OCI-LY7 (cell line): ENCODE measurements around the gene EBPL. TPM values are rescaled to one million over a fixed set of nuclear protein-coding genes. Genes with fewer than 3 reads are reported as not detected.

Experiments
- Bru-seq: library from RNA; stranded (reverse); fragments of 400-500 nt; gene quantifications from one replicate; lab custom pipeline; 2021; lab: Mats Ljungman, UMichigan
- BruChase-seq, 2 experiments: library from RNA; stranded (reverse); fragments of 400-500 nt; gene quantifications; one replicate each; lab custom pipeline; 2021; lab: Mats Ljungman, UMichigan
- BruUV-seq: library from RNA; stranded (reverse); fragments of 400-500 nt; replicated peaks from 2 replicates; lab custom pipeline; 2021; lab: Mats Ljungman, UMichigan
- CTCF ChIA-PET: fragments of 300-600 bp; sonication (Branson Sonifier 250); formaldehyde crosslinking; loops from one replicate; lab custom pipeline; 2022; ENCODE audit warnings: antibody characterized with exemption; ENCODE audit not compliant: unreplicated experiment; lab: Charles Lee
- POLR2A ChIA-PET: fragments of 300-600 bp; sonication (Branson Sonifier 250); formaldehyde crosslinking; loops from one replicate; lab custom pipeline; 2022; ENCODE audit warnings: antibody characterized with exemption; lab: Charles Lee
- DNase-seq: peaks from one replicate; pipeline ENCODE4 v3.0.0-alpha.2; 2015; ENCODE audit warnings: low spot score
- H2AFZ ChIP-seq: fragments of 200-600 bp; sonication (generic), shearing (Covaris generic); 2 replicates; pipeline ENCODE4 v1.6.1; 2014; ENCODE audit warnings: mild to moderate bottlenecking, antibody characterized with exemption, low read length, moderate library complexity
- H3K27ac ChIP-seq: fragments of 200-600 bp; sonication (generic); 2 replicates; pipeline ENCODE4 v1.5.1; 2014; ENCODE audit warnings: mixed run types, low read depth, mild to moderate bottlenecking, moderate library complexity, low read length, inconsistent platforms; ENCODE audit not compliant: poor library complexity, severe bottlenecking
- H3K36me3 ChIP-seq: fragments of 200-600 bp; sonication (generic); 2 replicates; pipeline ENCODE4 v1.6.1; 2014; ENCODE audit warnings: mild to moderate bottlenecking, antibody characterized with exemption, low read length, moderate library complexity, mixed read lengths; ENCODE audit not compliant: insufficient read depth
- H3K4me1 ChIP-seq: fragments of 200-600 bp; sonication (generic); 2 replicates; pipeline ENCODE4 v1.5.1; 2014; ENCODE audit warnings: mild to moderate bottlenecking, low read length; ENCODE audit not compliant: insufficient read depth, poor library complexity, severe bottlenecking
- H3K4me2 ChIP-seq: fragments of 200-600 bp; sonication (generic); 2 replicates; pipeline ENCODE4 v1.6.1; 2014; ENCODE audit warnings: mild to moderate bottlenecking, low read length
- H3K4me3 ChIP-seq: fragments of 200-600 bp; sonication (generic); 2 replicates; pipeline ENCODE4 v1.5.1; 2014; ENCODE audit warnings: mild to moderate bottlenecking, low read depth, low read length; ENCODE audit not compliant: poor library complexity, severe bottlenecking
- H3K79me2 ChIP-seq: fragments of 200-600 bp; sonication (generic); 2 replicates; pipeline ENCODE4 v1.6.1; 2016; ENCODE audit warnings: low read depth, mild to moderate bottlenecking, low read length, moderate library complexity, mixed read lengths; ENCODE audit not compliant: insufficient read depth
- H3K9me2 ChIP-seq: fragments of 200-600 bp; sonication (generic); 2 replicates; pipeline ENCODE4 v1.6.1; 2016; ENCODE audit warnings: mild to moderate bottlenecking, low read length, mixed read lengths; ENCODE audit not compliant: insufficient read depth
- H3K9me3 ChIP-seq: fragments of 200-600 bp; sonication (generic); 2 replicates; pipeline ENCODE4 v1.6.1; 2014; ENCODE audit warnings: mild to moderate bottlenecking, mixed run types, low read length, mixed read lengths
- H4K20me1 ChIP-seq: fragments of 200-600 bp; sonication (generic); 2 replicates; pipeline ENCODE4 v1.6.1; 2014; ENCODE audit warnings: mild to moderate bottlenecking, antibody characterized with exemption, low read length, moderate library complexity, mixed read lengths; ENCODE audit not compliant: insufficient read depth
- EZH2phosphoT487 ChIP-seq: fragments of 200-600 bp; sonication (generic); IDR thresholded peaks from 2 replicates; pipeline ENCODE4 v1.6.1; 2018; ENCODE audit warnings: low read depth, borderline replicate concordance, mild to moderate bottlenecking, mixed run types, antibody characterized with exemption, low read length, moderate library complexity, mixed read lengths
- intact Hi-C: fragments of 100-400 bp; cut with micrococcal nuclease; formaldehyde crosslinking; loops from one replicate; pipeline ENCODE4 v1.10.0; 2022; ENCODE audit not compliant: unreplicated experiment
- long read RNA-seq: library from polyadenylated mRNA; stranded (forward); transcript quantifications from one replicate; pipeline ENCODE4 v2.0.0, GENCODE V29; 2022
- total RNA-seq, 2 experiments: library from RNA; depleted of rRNA in 1 of 2; stranded (reverse); fragments of >200 nt in 1 of 2; shearing (Covaris generic) in 1 of 2; gene quantifications; 2 replicates each; pipeline ENCODE4 v1.2.3, GENCODE V29; 2014 to 2022
- TF ChIP-seq, protein P1 (sequence below): fragments of 200-600 bp; sonication (generic); conservative IDR thresholded peaks from 2 replicates; pipeline ENCODE4 v1.5.1; 2014; ENCODE audit warnings: mild to moderate bottlenecking, antibody characterized with exemption, low read length, moderate library complexity, mixed read lengths

EBPL gene
- total RNA-seq (2014; rRNA removed; shearing (Covaris generic)) (29.9 and 47.3 TPM in 2 replicates), total RNA-seq (2022) (38.8 and 42.4 TPM in 2 replicates), Bru-seq, nascent RNA (percentile 68 among the genes with signal in this experiment), BruChase-seq, experiment 1, labeled RNA remaining after a 6-hour chase (percentile 69 among the genes with signal in this experiment), BruChase-seq, experiment 2, labeled RNA remaining after a 2-hour chase (percentile 66 among the genes with signal in this experiment)
- long read RNA-seq, transcript EBPL-201 (4 exons, 914 nt): major isoform, 24 of 33 reads
- long read RNA-seq, partial matches to known transcripts: 1 of 33 reads
- long read RNA-seq, other reads (novel, unspliced or antisense): 1 of 33 reads

DNA sequence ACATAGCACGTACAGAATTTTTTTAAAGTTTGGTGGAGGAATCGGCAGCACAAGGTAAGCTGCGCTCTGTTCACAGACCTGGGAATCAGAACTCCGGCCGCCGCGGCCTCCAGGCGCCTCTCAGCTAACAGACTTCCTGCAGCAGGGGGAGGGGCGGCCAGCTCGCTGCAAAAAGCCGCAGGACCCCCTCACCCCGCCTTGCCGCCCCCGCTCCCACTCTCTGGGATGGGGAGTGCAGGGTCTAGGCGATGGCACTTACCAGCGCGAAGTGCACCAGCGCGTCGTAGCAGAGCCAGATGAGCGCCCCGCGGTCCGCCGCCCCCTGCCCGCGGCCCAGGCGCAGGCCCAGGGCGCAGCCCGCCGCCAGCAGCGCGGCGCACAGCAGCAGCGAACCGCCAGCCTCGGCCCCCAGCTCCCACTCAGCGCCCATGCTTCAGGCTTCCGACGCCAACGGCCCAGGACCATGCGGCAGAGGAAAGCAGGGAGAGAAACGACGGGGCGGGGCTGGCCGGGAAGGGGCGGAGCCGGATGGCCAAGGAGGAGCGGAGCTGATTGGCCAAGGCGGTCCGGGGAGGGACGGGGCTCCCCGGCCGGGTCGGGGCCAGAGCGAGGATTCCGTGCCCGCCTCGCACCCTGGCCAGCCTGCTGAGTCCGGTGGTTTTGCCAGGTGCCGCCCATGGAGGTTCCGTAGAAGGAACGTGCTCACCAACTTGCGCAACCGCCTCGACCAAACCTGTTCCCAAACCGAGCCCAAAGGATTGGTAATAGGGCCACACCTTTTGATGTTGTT lies at the start of gene EBPL:
TSS of gene EBPL (minus strand) at position 492 of the 790 bp plus-strand sequence. CDS start at position 430, 62 bp downstream.
- POLR2A ChIA-PET: interaction anchor here (0.5 to 1.5 kb wide), 5 partner anchors 10 to 290 kb away, joined by 3 to 9 read pairs (median 3); no protein-coding TSS in a partner anchor
- BruUV-seq: no TSS peak
- no peaks in the 10 kb centered on the region for H4K20me1 ChIP-seq
- peak within 1 kb of the TSS; percentile 89 for H2AFZ ChIP-seq
- H3K9me2 ChIP-seq: no peaks in the 10 kb centered on the region
- CTCF ChIA-PET: interaction anchor here (1.0 kb wide), 1 partner anchor 99 kb away, joined by 4 read pairs; no protein-coding TSS in a partner anchor
- peak within 1 kb of the TSS; percentile 88 for H3K4me2 ChIP-seq
- peak; percentile 87 for DNase-seq
- H3K79me2 ChIP-seq: peaks cover 15% of the 10 kb centered on the region; the same call in 1 of the 2 replicates
- peak within 1 kb of the TSS; percentile 77 for H3K4me3 ChIP-seq
- H3K9me3 ChIP-seq: no peaks in the 10 kb centered on the region
- intact Hi-C loops: loop anchor here (2.0 kb wide), 1 partner anchor 102 kb away; the partner anchor contains the start of gene KPNA3
- peaks cover 28% of the 10 kb centered on the region; the same call in 1 of the 2 replicates for H3K36me3 ChIP-seq
- peak within 1 kb of the TSS; percentile 60 for H3K27ac ChIP-seq
- TF ChIP-seq, protein P1, sequence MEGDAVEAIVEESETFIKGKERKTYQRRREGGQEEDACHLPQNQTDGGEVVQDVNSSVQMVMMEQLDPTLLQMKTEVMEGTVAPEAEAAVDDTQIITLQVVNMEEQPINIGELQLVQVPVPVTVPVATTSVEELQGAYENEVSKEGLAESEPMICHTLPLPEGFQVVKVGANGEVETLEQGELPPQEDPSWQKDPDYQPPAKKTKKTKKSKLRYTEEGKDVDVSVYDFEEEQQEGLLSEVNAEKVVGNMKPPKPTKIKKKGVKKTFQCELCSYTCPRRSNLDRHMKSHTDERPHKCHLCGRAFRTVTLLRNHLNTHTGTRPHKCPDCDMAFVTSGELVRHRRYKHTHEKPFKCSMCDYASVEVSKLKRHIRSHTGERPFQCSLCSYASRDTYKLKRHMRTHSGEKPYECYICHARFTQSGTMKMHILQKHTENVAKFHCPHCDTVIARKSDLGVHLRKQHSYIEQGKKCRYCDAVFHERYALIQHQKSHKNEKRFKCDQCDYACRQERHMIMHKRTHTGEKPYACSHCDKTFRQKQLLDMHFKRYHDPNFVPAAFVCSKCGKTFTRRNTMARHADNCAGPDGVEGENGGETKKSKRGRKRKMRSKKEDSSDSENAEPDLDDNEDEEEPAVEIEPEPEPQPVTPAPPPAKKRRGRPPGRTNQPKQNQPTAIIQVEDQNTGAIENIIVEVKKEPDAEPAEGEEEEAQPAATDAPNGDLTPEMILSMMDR: 0 out of 2 replicates have a peak, but pooled peaks have one; percentile 7
- no peak for TF ChIP-seq EZH2phosphoT487
- peaks cover 23% of the 10 kb centered on the region for H3K4me1 ChIP-seq

DNA sequence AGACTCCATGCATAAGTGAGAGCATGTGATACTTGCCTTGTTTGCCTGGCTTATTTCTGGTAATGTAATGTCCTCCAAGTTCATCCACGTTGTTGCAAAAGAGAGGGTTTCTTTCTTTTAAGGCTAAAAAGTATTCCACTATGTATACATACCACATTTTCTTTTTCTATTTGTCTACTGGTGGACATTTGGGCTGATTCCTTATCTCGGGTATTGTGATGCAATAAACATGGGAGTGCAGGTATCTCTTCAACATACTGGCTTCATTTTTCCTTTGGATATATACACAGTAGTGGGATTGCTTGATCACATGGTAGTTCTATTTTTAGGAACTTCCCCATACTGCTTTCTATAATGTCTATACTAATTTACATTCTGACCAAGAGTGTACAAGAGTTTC lies 49.6 kb upstream of the EBPL start:
- Histone ChIP-seq H4K20me1 (no peaks in the 10 kb centered on the region), H3K9me2 (no peaks in the 10 kb centered on the region), H3K79me2 (no peaks in the 10 kb centered on the region), H3K4me3 (no peak overlapping the region), H3K36me3 (peaks cover 56% of the 10 kb centered on the region), H3K4me1 (peaks cover 15% of the 10 kb centered on the region), H3K4me2 (no peak overlapping the region), H3K27ac (no peak overlapping the region), H2AFZ (no peak overlapping the region), H3K9me3 (no peaks in the 10 kb centered on the region)
- TF ChIP-seq, protein P1: no peak
- TF ChIP-seq EZH2phosphoT487: no peak
- no peak for DNase-seq
- CTCF ChIA-PET: no interaction called here
- POLR2A ChIA-PET: interaction anchor here (0.6 kb wide), 1 partner anchor 70 kb away, joined by 5 read pairs; no protein-coding TSS in a partner anchor
- intact Hi-C loops: no loop called here
- BruUV-seq: TSS peak; percentile 9
